ENCODE results near the gene DCLK1. TPM values are rescaled to one million over a fixed set of nuclear protein-coding genes. Genes with fewer than 3 reads are reported as not detected.

DCLK1 gene
- total RNA-seq, 4 donors from 2014 or later = 10.0 to 41.1 (median 19.5) TPM

DNA sequence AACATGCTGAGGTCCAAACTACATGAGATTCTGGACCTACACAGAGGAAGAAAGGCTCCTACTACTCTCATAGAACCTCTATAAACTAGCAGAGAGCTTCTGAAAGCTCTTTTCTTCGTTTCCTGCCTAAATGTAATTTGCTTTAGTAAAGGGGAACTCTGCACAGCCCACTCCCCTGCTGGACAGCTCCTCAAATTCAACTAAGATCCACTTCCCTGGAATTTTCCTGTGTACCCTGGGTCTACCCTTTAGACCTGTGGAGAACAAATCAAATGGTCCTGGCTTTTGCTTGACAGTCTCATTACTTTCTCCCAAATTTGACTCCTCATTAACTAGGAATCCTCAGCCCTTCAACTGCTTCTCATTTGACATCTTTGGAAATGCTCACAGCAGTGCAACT lies 3.5 kb upstream of the DCLK1 start:
- 70 to 72% methylated on average over 1 of the region's 1 CpG for WGBS, 2 donors
- TF ChIP-seq POLR2A (IDR thresholded peaks at IDR 0.05) = no peak
- TF ChIP-seq, protein P1, sequence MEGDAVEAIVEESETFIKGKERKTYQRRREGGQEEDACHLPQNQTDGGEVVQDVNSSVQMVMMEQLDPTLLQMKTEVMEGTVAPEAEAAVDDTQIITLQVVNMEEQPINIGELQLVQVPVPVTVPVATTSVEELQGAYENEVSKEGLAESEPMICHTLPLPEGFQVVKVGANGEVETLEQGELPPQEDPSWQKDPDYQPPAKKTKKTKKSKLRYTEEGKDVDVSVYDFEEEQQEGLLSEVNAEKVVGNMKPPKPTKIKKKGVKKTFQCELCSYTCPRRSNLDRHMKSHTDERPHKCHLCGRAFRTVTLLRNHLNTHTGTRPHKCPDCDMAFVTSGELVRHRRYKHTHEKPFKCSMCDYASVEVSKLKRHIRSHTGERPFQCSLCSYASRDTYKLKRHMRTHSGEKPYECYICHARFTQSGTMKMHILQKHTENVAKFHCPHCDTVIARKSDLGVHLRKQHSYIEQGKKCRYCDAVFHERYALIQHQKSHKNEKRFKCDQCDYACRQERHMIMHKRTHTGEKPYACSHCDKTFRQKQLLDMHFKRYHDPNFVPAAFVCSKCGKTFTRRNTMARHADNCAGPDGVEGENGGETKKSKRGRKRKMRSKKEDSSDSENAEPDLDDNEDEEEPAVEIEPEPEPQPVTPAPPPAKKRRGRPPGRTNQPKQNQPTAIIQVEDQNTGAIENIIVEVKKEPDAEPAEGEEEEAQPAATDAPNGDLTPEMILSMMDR (IDR thresholded peaks at IDR 0.05) = no peak
- no peak overlapping the region for H3K4me3 ChIP-seq (ENCODE audit: low read depth, poor library complexity, severe bottlenecking)
- intact Hi-C loops (cut with DNase I; ENCODE audit: low total_unique reads) = no loop called here
- no peak for DNase-seq (ENCODE audit: low spot score in 2 of 2)

- no peak for TF ChIP-seq POLR2A (IDR thresholded peaks at IDR 0.05)
- TF ChIP-seq, protein P1 (IDR thresholded peaks at IDR 0.05) = no peak
- no peak for DNase-seq (ENCODE audit: low spot score in 2 of 2)
- intact Hi-C loops (cut with DNase I; ENCODE audit: low total_unique reads) = no loop called here
- H3K4me3 ChIP-seq (ENCODE audit: low read depth, poor library complexity, severe bottlenecking) = no peak overlapping the region
- 68 to 72% methylated on average over 5 of the region's 5 CpGs for WGBS, 2 donors
These were observed 2.9 kb upstream of the DCLK1 start for GRCh38 chr13:36133950-36134626.

DNA sequence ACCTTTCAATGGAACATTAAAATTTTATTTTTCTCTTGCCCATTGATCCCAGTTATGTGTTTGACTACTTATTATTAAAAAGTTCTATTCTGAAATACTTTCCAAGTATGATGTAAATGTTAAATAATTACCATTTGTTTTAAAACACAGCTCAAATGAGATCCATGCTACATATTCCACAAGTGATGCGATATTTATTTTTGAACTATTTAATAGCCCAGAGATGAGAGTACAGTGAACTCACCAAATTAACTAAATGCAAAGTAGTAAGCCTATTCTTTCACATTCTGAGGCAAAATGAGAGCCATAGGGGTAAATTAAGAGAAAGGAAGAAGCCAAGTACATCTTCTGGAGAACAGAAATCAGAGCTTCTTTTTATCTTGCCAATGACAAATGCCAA lies 1.2 kb upstream of the DCLK1 start:
- intact Hi-C loops (cut with DNase I; ENCODE audit: low total_unique reads) = no loop called here
- WGBS, 2 donors = 73% methylated on average over 1 of the region's 1 CpG
- no peak for DNase-seq (ENCODE audit: low spot score in 2 of 2)
- no peak overlapping the region for H3K4me3 ChIP-seq (ENCODE audit: low read depth, poor library complexity, severe bottlenecking)
- no peak for TF ChIP-seq POLR2A (IDR thresholded peaks at IDR 0.05)
- TF ChIP-seq, protein P1 (IDR thresholded peaks at IDR 0.05) = no peak

- 49 to 55% methylated on average over 5 of the region's 5 CpGs for whole genome bisulfite sequencing, 2 donors
- no peak overlapping the region for H3K4me3 ChIP-seq (ENCODE audit: low read depth, poor library complexity, severe bottlenecking)
- DNase-seq (ENCODE audit: low spot score in 2 of 2) = peak in 1 of 2 donors; percentile 43
- intact Hi-C loops (cut with DNase I; ENCODE audit: low total_unique reads) = no loop called here
- TF ChIP-seq POLR2A (IDR thresholded peaks at IDR 0.05) = no peak
- TF ChIP-seq, protein P1 (IDR thresholded peaks at IDR 0.05) = no peak
These were observed 732 bp upstream of the DCLK1 start for GRCh38 chr13:36131931-36132297.

DNA sequence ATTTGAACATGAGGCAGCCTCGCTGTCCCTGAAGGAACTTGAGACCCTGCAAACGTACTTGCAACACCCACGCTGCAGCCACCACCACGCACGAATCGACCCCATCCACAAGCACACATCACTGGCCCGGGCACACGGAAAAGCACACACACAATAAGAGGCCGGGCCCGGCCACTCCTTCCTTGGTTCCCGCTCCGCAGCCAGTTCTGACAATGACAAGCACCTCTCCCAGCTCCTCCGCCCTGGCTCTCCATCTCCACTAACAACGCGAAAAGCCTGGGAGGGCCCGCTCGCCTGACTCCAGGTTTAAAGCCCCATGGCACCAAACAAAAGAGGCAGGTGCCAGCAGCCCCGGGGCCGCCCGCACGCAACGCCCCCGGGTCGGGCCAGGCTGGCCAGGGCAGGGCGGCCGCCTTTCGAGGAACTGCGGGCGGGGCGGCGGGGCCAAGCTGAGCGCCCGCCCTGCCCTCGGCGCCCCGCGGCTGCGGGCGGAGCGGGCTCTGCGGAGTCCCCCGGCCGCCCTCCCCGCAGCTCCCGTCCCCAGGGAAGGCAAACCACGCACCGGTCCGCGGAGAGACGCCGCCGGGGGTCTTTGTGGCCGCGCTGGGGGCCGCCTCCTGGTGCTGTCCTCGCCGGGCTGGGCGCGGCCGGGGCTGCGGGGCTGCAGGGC lies 495 bp downstream of the DCLK1 start:
- no peak for TF ChIP-seq POLR2A (IDR thresholded peaks at IDR 0.05)
- TF ChIP-seq, protein P1 (IDR thresholded peaks at IDR 0.05) = no peak
- intact Hi-C loops (cut with DNase I; ENCODE audit: low total_unique reads) = no loop called here
- DNase-seq (ENCODE audit: low spot score in 2 of 2) = no peak
- WGBS, 2 donors = 0 to 2% methylated on average over 18 to 21 of the region's 61 CpGs
- peak overlapping the region; percentile 39 for H3K4me3 ChIP-seq (ENCODE audit: low read depth, poor library complexity, severe bottlenecking)

Data from lower leg skin (tissue), 4 donors.